ENCODE results near the gene BAZ1B.
"Not testable (repeated sequence)": the region's sequence is repeated elsewhere in the genome, so short reads cannot be mapped to it uniquely, and the experiment has no call there.

BAZ1B gene

GRCh38 chr7:73429215-73429614 lies 92.9 kb downstream of the BAZ1B start:
- DNase-seq (ENCODE audit: low read depth in 3 of 3, low spot score in 1 of 3) = no peak

GRCh38 chr7:73427902-73428787 lies 93.9 kb downstream of the BAZ1B start:
- no peak for DNase-seq (ENCODE audit: low read depth in 3 of 3, low spot score in 1 of 3)

- no peak for DNase-seq (ENCODE audit: low read depth in 3 of 3, low spot score in 1 of 3)
These were observed 96.1 kb downstream of the BAZ1B start for GRCh38 chr7:73426016-73426415.

- DNase-seq (ENCODE audit: low read depth in 3 of 3, low spot score in 1 of 3) = no peak
These were observed 96.6 kb downstream of the BAZ1B start for GRCh38 chr7:73425356-73425983.

GRCh38 chr7:73424489-73424885 lies 97.6 kb downstream of the BAZ1B start:
- DNase-seq (ENCODE audit: low read depth in 3 of 3, low spot score in 1 of 3) = no peak

GRCh38 chr7:73423519-73424488 lies 98.3 kb downstream of the BAZ1B start:
- no peak for DNase-seq (ENCODE audit: low read depth in 3 of 3, low spot score in 1 of 3)

DNA sequence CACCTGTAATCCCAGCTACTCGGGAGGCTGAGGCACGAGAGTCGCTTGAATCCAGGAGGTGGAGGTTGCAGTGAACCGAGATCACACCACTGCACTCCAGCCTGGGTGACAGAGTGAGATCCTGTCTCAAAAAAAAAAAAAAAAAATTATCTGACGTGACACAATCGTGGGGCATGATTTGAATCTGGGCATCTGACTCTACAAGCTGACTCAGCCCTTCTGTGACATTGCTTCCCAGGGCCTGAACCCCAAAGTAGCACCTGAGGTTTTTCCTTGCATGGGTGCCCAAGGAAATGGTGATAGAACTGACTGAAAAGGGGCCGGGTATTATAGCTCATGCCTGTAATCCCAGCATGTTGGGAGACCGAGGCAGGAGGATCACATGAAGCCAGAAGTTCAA lies 101.5 kb downstream of the BAZ1B start:
- DNase-seq (ENCODE audit: low read depth in 3 of 3, low spot score in 1 of 3) = not testable (repeated sequence)

- DNase-seq (ENCODE audit: low read depth in 3 of 3, low spot score in 1 of 3) = not testable (repeated sequence)
These were observed 102.1 kb downstream of the BAZ1B start for GRCh38 chr7:73420016-73420415.

DNA sequence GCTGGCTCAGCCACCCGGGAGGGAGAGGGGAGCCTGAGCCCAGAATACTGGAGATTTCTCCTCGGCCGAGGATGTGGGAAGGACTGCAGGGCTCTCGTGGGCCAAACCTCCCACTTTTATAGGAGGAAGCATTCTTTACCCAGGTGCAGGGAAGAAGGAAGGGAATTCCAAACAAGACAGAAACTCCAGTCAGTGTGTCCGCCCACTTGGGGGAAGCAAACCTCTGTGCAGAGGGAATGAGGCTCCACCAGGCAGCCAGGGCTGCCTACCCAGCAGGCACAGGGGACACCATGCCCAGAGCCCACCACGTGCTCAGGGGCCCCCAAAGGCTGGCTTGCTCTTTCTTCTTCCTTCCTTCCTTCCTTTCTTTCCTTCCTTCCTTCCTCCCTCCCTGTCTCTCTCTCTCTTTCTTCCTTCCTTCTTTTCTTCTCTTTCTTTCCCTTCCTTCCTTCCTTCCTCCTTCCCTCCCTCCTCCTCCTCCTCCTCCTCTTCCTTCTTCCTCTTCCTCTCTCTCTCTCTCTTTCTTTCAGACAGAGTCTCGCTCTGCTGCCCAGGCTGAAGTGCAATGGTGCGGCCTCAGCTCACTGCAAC lies 103.9 kb downstream of the BAZ1B start:
- DNase-seq (ENCODE audit: low read depth in 3 of 3, low spot score in 1 of 3) = no peak

DNA sequence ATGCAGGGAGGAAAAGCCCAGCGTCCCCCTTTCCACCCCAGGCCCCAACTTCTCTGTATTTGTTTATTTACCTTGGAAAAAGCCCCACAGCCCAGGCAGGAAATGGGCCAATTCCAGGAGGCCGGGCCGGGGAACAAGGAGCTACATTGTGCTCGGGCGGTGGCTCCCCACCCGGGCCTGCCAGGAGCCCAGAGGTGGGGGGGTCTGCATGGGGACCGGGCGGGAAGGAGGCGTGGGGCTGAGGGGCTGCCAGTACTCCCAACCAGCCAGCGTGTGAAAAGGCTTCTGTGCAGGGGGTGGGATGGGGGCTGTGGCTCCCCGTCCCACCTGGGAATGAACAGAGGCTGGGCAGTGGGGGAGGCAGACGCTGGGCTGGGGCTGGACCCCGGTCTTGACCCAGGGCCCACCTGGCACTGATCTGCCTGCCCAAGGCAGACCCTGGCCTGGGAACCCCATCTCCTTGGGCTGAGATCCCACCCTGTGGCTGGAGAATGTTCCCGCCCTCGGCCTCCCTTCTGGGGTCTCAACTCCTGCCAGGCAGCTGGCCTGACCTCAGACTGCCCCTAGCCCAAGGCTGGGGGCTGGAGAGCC lies 111.5 kb downstream of the BAZ1B start:
- not testable (repeated sequence) for DNase-seq (ENCODE audit: low read depth in 3 of 3, low spot score in 1 of 3)

DNA sequence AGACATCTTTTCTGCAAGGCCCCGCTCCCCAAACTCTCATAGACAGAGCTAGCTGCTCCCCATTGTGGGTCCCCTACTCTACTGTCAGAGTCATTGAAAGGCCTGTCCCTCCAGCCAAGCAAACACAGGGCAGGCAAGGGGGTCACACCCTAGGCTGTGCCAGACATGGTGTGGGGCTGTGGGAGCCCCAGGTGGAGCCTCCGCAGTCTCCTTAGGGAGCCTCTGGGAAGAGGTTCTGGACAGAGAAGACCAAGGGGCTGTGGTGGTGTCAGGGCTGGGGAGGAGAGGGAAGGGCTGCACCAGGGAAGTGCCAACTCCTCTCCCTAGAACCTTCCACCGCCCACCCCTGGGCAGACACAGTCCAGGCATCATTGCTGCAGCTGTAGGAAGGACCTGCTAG lies 117.2 kb downstream of the BAZ1B start:
- not testable (repeated sequence) for DNase-seq (ENCODE audit: low read depth in 3 of 3, low spot score in 1 of 3)

GRCh38 chr7:73399185-73400050 lies 122.7 kb downstream of the BAZ1B start:
- DNase-seq (ENCODE audit: low read depth in 3 of 3, low spot score in 1 of 3) = peak in 2 of 3 donors; percentile 26 to 57

DNA sequence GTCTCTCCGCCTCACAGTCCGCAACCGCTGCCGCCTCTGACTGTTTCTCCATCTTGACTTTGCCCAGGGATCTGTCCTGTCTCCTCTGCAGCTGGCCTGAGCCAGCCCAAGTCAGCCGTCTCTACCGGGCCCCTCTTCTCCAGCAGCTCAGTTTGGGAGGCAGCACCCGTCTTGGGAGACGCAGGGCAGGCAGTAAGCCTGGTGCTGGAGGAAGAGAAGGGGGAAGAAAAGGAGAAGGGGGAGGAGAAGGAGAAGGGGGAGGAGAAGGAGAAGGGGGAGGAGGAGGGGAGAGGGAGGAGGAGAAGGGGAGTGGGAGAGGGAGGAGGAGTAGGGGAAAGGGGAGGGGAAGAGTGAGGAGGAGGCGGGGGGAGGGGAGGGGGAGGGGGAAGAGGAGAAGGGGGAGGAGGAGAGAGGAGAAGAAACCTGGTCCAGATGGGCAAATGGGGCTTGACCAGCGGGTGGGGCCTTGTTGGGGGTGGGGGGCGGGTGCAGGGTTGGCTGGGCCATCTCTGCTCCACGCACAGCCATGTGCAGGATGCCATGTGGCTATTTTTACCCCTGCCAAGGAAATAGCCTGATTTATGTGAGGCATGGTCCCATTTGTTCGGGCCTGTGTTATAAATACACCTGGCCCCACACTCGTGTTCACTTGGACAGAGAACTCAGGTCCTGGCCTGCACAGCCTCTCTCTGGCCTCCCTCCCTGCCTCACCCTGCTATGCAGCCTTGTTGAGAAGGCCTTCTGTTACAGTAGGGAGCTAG lies 124.4 kb downstream of the BAZ1B start:
- no peak for DNase-seq (ENCODE audit: low read depth in 3 of 3, low spot score in 1 of 3)

DNA sequence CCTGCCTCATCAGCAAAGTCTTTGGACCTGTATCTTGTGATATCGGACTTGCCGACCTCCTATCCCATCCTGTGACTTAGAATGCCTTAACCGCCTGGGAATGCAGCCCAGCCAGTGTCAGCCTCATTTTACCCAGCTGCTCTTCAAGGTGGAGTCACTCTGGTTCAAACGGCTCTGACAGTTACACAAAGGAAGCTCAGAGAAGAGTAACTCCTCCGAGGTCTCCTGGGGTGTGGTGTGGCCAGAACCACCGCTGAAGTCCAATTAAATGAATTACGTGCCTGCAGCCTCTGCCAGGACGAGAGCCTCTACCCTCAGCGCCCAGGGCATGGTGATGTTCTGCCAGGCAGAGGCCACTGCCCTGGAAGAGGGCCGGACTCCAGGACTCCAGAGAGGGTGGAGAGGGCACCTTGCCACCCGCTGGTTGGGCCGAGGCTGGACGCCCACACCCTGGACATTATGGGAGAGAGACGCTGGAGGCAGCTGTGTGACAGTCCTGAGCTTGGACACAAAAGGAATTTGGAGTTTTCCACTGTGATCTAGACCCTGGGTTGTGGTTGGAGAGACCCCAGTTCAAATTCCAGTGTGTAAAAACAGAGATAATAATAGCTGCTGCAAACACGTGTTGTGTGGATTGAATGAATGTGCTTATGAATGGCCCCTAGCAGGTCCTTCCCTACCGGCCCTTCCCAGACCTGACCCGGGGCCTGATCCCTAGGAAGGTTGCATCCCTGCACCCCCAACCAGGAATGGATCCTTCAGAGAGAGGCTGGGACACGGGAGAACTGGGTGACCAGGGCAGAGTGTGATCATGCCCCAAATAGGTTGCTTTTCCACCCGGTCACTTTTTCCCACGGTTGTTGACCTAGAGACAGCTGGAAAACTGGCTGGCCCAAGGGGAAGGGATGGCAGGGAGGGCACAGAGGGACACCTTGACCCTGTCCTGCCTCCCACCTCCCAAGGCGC lies 126.3 kb downstream of the BAZ1B start:
- DNase-seq (ENCODE audit: low read depth in 3 of 3, low spot score in 1 of 3) = no peak

- DNase-seq (ENCODE audit: low read depth in 3 of 3, low spot score in 1 of 3) = no peak
These were observed 127.7 kb downstream of the BAZ1B start for GRCh38 chr7:73394422-73394821.

- no peak for DNase-seq (ENCODE audit: low read depth in 3 of 3, low spot score in 1 of 3)
These were observed 130.7 kb downstream of the BAZ1B start for GRCh38 chr7:73391396-73391795.

All from stimulated activated CD4-positive, alpha-beta T cell treated with anti-CD3 and anti-CD28 coated beads, TNF-alpha, amount 100 ng/mL, for 1 hour (primary cell).